ENCODE measurements around the gene COPB1. TPM values are rescaled to one million over a fixed set of nuclear protein-coding genes. Genes with fewer than 3 reads are reported as not detected.

Gene COPB1
- total and polyA plus RNA-seq, 9 of the 15 experiments (the other 6 are each of a cell fraction or from before 2014, with no cell fraction given) = 64.7 to 188 (median 91.6) TPM

- TF ChIP-seq FOXM1 (IDR thresholded peaks at IDR 0.05; ENCODE audit: low read depth) (no peak), FOXM1 (CRISPR knock-in tag; IDR thresholded peaks at IDR 0.05; ENCODE audit: low read depth) (no peak), KLF1 (tag; IDR thresholded peaks at IDR 0.05) (no peak), MAZ (CRISPR knock-in tag; conservative IDR thresholded peaks at IDR 0.05 in 1 of 2, IDR thresholded peaks at IDR 0.05 in 1 of 2) (no peak), ZNF175 (CRISPR knock-in tag; IDR thresholded peaks at IDR 0.05; ENCODE audit: low read depth) (no peak), PKNOX1 (IDR thresholded peaks at IDR 0.05) (peak; percentile 39; the same call in 1 of the 2 replicates), CREB1 (IDR thresholded peaks at IDR 0.05) (no peak), CREB1 (CRISPR knock-in tag; IDR thresholded peaks at IDR 0.05) (no peak), TCF3 (CRISPR knock-in tag; IDR thresholded peaks at IDR 0.05) (0 out of 2 replicates have a peak, but pooled peaks have one; percentile 7), PRMT5 (CRISPR knock-in tag; IDR thresholded peaks at IDR 0.05) (no peak), ZNF12 (CRISPR knock-in tag; IDR thresholded peaks at IDR 0.05) (no peak), HMGN3 (IDR thresholded peaks at IDR 0.05; ENCODE audit: borderline replicate concordance, extremely low read depth, insufficient read length, low read depth, low read length) (no peak), ZNF668 (CRISPR knock-in tag; IDR thresholded peaks at IDR 0.05) (no peak), ZNF280A (IDR thresholded peaks at IDR 0.05; ENCODE audit: low read depth, partially characterized antibody) (no peak), CREM (IDR thresholded peaks at IDR 0.05; ENCODE audit: low read depth) (0 out of 2 replicates have a peak, but pooled peaks have one; percentile 31), BCOR (IDR thresholded peaks at IDR 0.05) (no peak), ZNF384 (IDR thresholded peaks at IDR 0.05; ENCODE audit: low read depth, low read length) (no peak), NR2C2 (CRISPR knock-in tag; IDR thresholded peaks at IDR 0.05) (no peak), NR2C2 (tag; IDR thresholded peaks at IDR 0.05) (peak; percentile 36; the same call in 1 of the 2 replicates), NR4A1 (CRISPR knock-in tag; IDR thresholded peaks at IDR 0.05) (no peak), NR4A1 (tag; IDR thresholded peaks at IDR 0.05) (no peak), ZNF347 (CRISPR knock-in tag; IDR thresholded peaks at IDR 0.05; ENCODE audit: low read depth) (no peak), HBP1 (CRISPR knock-in tag; IDR thresholded peaks at IDR 0.05) (no peak), ELF2 (CRISPR knock-in tag; IDR thresholded peaks at IDR 0.05) (no peak), ZNF23 (CRISPR knock-in tag; IDR thresholded peaks at IDR 0.05) (no peak)
Observed at GRCh38 chr11:14414470-14415461, 84.8 kb downstream of the COPB1 start (continued).

Measured in K562 (cell line).